ENCODE results near the gene ABHD16A. TPM values are rescaled to one million over a fixed set of nuclear protein-coding genes. Genes with fewer than 3 reads are reported as not detected.

ABHD16A gene
- polyA plus RNA-seq, 1 experiment: 53.3 TPM

DNA sequence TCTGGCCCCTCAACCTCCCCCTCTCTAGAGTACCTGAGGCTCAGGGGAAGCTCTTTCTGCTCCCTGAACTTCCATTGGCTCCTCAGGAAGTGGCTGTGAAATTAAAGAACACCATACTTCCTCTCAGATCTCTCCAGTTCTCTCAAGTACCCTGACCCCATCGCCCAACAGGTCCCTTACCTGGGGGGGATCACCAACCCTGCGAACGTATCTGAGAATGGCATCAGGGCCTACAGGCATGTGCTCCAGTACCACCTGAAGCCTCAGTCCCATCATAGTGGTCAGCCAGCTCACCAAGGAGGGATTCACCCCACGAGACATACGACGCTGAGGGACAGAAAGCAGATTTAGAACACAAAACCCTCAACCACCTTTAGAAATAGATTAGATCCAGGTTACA, 62.5 kb downstream of the ABHD16A start:
- CTCF ChIA-PET: interaction anchor here (3.6 kb wide), 1 partner anchor 11 kb away, joined by 15 read pairs; the partner anchor contains the start of gene BAG6

DNA sequence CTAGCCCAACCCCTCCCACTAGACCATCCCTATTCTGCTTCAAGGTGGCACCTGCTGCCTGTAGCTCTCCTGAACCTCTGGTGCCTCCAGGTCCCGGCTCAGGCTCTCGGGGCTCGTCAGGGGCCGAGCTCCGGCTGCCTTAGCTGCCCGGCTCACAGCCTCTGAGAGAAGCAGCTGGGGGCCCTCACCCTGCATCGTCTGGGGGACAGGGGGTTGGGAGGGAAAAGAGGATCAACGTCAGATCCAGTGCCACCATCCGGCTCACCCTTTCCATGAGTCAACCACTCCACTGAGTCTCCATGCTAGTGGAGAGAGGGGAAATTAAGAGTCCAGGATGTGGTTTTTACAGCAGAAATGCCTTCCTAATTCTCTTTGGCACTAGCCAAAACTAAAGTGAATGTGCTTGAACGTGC, 63.7 kb downstream of the ABHD16A start:
- Histone ChIP-seq H3K36me3 (ENCODE audit: control insufficient read depth, insufficient read depth, low read length) (peaks cover 52% of the 10 kb centered on the region), H3K27me3 (ENCODE audit: control insufficient read depth, insufficient read depth, low read length) (no peaks in the 10 kb centered on the region), H3K4me3 (ENCODE audit: low read depth, low read length) (no peak overlapping the region)
- TF ChIP-seq, protein P1, sequence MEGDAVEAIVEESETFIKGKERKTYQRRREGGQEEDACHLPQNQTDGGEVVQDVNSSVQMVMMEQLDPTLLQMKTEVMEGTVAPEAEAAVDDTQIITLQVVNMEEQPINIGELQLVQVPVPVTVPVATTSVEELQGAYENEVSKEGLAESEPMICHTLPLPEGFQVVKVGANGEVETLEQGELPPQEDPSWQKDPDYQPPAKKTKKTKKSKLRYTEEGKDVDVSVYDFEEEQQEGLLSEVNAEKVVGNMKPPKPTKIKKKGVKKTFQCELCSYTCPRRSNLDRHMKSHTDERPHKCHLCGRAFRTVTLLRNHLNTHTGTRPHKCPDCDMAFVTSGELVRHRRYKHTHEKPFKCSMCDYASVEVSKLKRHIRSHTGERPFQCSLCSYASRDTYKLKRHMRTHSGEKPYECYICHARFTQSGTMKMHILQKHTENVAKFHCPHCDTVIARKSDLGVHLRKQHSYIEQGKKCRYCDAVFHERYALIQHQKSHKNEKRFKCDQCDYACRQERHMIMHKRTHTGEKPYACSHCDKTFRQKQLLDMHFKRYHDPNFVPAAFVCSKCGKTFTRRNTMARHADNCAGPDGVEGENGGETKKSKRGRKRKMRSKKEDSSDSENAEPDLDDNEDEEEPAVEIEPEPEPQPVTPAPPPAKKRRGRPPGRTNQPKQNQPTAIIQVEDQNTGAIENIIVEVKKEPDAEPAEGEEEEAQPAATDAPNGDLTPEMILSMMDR (IDR thresholded peaks at IDR 0.05; ENCODE audit: insufficient read depth, low read depth, low read length): no peak
- DNase-seq (ENCODE audit: low read depth): no peak
- ChIA-PET POLR2A (no interaction called here), CTCF (interaction anchor here (0.9 to 3.6 kb wide), 3 partner anchors 10 to 92 kb away, joined by 3 to 15 read pairs (median 3); partner anchors contain the start of genes BAG6 and NFKBIL1)

More for the DNA sequence above, 62.5 kb downstream of the ABHD16A start:
- POLR2A ChIA-PET: interaction anchor here (0.5 kb wide), 1 partner anchor 62 kb away, joined by 4 read pairs; no protein-coding TSS in a partner anchor
- Histone ChIP-seq H3K4me3 (ENCODE audit: low read depth, low read length) (no peak overlapping the region), H3K27me3 (ENCODE audit: control insufficient read depth, insufficient read depth, low read length) (no peaks in the 10 kb centered on the region), H3K36me3 (ENCODE audit: control insufficient read depth, insufficient read depth, low read length) (peaks cover 52% of the 10 kb centered on the region)
- no peak for DNase-seq (ENCODE audit: low read depth)
- TF ChIP-seq, protein P1 (IDR thresholded peaks at IDR 0.05; ENCODE audit: insufficient read depth, low read depth, low read length): no peak

DNA sequence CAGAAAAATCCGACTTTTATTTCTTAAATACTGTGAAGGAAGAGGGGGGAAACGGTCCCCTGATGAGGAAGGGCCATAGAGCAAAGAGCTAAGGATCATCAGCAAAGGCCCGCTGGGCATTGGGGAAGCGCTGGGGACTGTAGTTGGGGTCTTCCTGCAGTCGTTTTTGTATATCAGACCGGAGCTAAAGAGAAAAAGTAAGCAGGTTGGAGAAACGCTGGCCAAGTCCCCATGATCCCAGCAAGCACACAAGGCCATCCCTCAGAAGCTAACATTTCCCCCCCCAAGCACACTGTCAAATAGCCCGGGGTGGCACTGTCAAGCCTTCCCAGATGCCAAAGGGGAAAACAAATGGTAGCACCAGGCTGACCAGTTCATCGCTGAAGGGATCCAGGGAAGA, 64.1 kb downstream of the ABHD16A start:
- CTCF ChIA-PET: interaction anchor here (0.9 to 3.6 kb wide), 2 partner anchors 13 to 92 kb away, joined by 3 to 15 read pairs; partner anchors contain the start of genes BAG6 and NFKBIL1
- TF ChIP-seq, protein P1 (IDR thresholded peaks at IDR 0.05; ENCODE audit: insufficient read depth, low read depth, low read length): no peak
- H3K36me3 ChIP-seq (ENCODE audit: control insufficient read depth, insufficient read depth, low read length): peaks cover 51% of the 10 kb centered on the region
- POLR2A ChIA-PET: no interaction called here
- H3K4me3 ChIP-seq (ENCODE audit: low read depth, low read length): no peak overlapping the region
- H3K27me3 ChIP-seq (ENCODE audit: control insufficient read depth, insufficient read depth, low read length): no peaks in the 10 kb centered on the region
- no peak for DNase-seq (ENCODE audit: low read depth)

Small RNA genes lying within 50 kb of the gene (small RNA-seq; reads per million reads assigned to genes)
- gene LY6G6D (ENCODE audit: insufficient read length, low read depth, low replicate concordance): not detected
- gene MIR4646 (ENCODE audit: insufficient read length, low read depth, low replicate concordance): not detected
- not detected for gene RF00019 (ENCODE audit: insufficient read length, low read depth, low replicate concordance)

Other genes with a start within 250 kb of the ABHD16A start
- 21.9 and 23.4 TPM in 2 replicates for gene MICB, start 205.2 kb downstream of the ABHD16A start, polyA plus RNA-seq (2011; rRNA removed)
- not detected in 2 replicates for gene MCCD1, start 174.4 kb downstream of the ABHD16A start, polyA plus RNA-seq (2011; rRNA removed)
- gene DDX39B, start 161.3 kb downstream of the ABHD16A start, polyA plus RNA-seq (2011; rRNA removed): 412 and 584 TPM in 2 replicates
- 2.7 and 3.6 TPM in 2 replicates for gene ATP6V1G2, start 156.7 kb downstream of the ABHD16A start, polyA plus RNA-seq (2011; rRNA removed)
- 10.8 and 13.6 TPM in 2 replicates for gene NFKBIL1, start 155.7 kb downstream of the ABHD16A start, polyA plus RNA-seq (2011; rRNA removed)
- gene LTA, start 131.0 kb downstream of the ABHD16A start, polyA plus RNA-seq (2011; rRNA removed): not detected in 2 replicates
- not detected in 2 replicates for gene TNF, start 127.8 kb downstream of the ABHD16A start, polyA plus RNA-seq (2011; rRNA removed)
- gene LTB, start 120.9 kb downstream of the ABHD16A start, polyA plus RNA-seq (2011; rRNA removed): not detected in 2 replicates
- 0.18 and 0.42 TPM in 2 replicates for gene LST1, start 117.0 kb downstream of the ABHD16A start, polyA plus RNA-seq (2011; rRNA removed)
- not detected in 2 replicates for gene NCR3, start 110.3 kb downstream of the ABHD16A start, polyA plus RNA-seq (2011; rRNA removed)
- not detected in 2 replicates for gene AIF1, start 88.1 kb downstream of the ABHD16A start, polyA plus RNA-seq (2011; rRNA removed)
- gene PRRC2A, start 82.6 kb downstream of the ABHD16A start, polyA plus RNA-seq (2011; rRNA removed): 23.8 and 47.3 TPM in 2 replicates
- gene BAG6, start 50.7 kb downstream of the ABHD16A start, polyA plus RNA-seq (2011; rRNA removed): 42.6 and 113 TPM in 2 replicates
- gene APOM, start 47.4 kb downstream of the ABHD16A start, polyA plus RNA-seq (2011; rRNA removed): 4.2 and 4.8 TPM in 2 replicates
- gene C6orf47, start 42.5 kb downstream of the ABHD16A start, polyA plus RNA-seq (2011; rRNA removed): 9.9 and 13.0 TPM in 2 replicates
- gene GPANK1, start 38.3 kb downstream of the ABHD16A start, polyA plus RNA-seq (2011; rRNA removed): 12.6 and 15.0 TPM in 2 replicates
- 83.2 and 94.9 TPM in 2 replicates for gene CSNK2B, start 37.2 kb downstream of the ABHD16A start, polyA plus RNA-seq (2011; rRNA removed)
- gene LY6G5B, start 33.3 kb downstream of the ABHD16A start, polyA plus RNA-seq (2011; rRNA removed): 6.8 and 10.8 TPM in 2 replicates
- 3.1 and 3.6 TPM in 2 replicates for gene LY6G5C, start 22.3 kb downstream of the ABHD16A start, polyA plus RNA-seq (2011; rRNA removed)
- not detected in 2 replicates for gene LY6G6F, start 3.5 kb upstream of the ABHD16A start, polyA plus RNA-seq (2011; rRNA removed)
- not detected in 2 replicates for gene LY6G6D, start 12.0 kb upstream of the ABHD16A start, polyA plus RNA-seq (2011; rRNA removed)
- gene LY6G6C, start 18.4 kb upstream of the ABHD16A start, polyA plus RNA-seq (2011; rRNA removed): not detected in 2 replicates
- gene MPIG6B, start 20.0 kb upstream of the ABHD16A start, polyA plus RNA-seq (2011; rRNA removed): not detected in 2 replicates
- 43.2 and 69.5 TPM in 2 replicates for gene DDAH2, start 26.0 kb upstream of the ABHD16A start, polyA plus RNA-seq (2011; rRNA removed)
- 820 and 866 TPM in 2 replicates for gene CLIC1, start 33.2 kb upstream of the ABHD16A start, polyA plus RNA-seq (2011; rRNA removed)
- 9.2 and 10.7 TPM in 2 replicates for gene MSH5, start 36.7 kb upstream of the ABHD16A start, polyA plus RNA-seq (2011; rRNA removed)
- 1.2 and 1.9 TPM in 2 replicates for gene SAPCD1, start 59.3 kb upstream of the ABHD16A start, polyA plus RNA-seq (2011; rRNA removed)
- 0.16 and 0.29 TPM in 2 replicates for gene VWA7, start 74.0 kb upstream of the ABHD16A start, polyA plus RNA-seq (2011; rRNA removed)
- gene VARS1, start 92.4 kb upstream of the ABHD16A start, polyA plus RNA-seq (2011; rRNA removed): 10.9 and 33.9 TPM in 2 replicates
- 40.3 and 43.5 TPM in 2 replicates for gene LSM2, start 103.6 kb upstream of the ABHD16A start, polyA plus RNA-seq (2011; rRNA removed)
- gene HSPA1L, start 112.0 kb upstream of the ABHD16A start, polyA plus RNA-seq (2011; rRNA removed): 0.90 and 0.99 TPM in 2 replicates
- 57.7 and 98.6 TPM in 2 replicates for gene HSPA1A, start 112.2 kb upstream of the ABHD16A start, polyA plus RNA-seq (2011; rRNA removed)
- gene HSPA1B, start 124.4 kb upstream of the ABHD16A start, polyA plus RNA-seq (2011; rRNA removed): 20.9 and 42.8 TPM in 2 replicates
- 32.1 and 48.1 TPM in 2 replicates for gene NEU1, start 159.5 kb upstream of the ABHD16A start, polyA plus RNA-seq (2011; rRNA removed)
- gene SLC44A4, start 175.7 kb upstream of the ABHD16A start, polyA plus RNA-seq (2011; rRNA removed): 0.07 and 0.12 TPM in 2 replicates
- gene EHMT2, start 194.4 kb upstream of the ABHD16A start, polyA plus RNA-seq (2011; rRNA removed): 19.3 and 32.8 TPM in 2 replicates
- 2.0 and 2.6 TPM in 2 replicates for gene ZBTB12, start 198.8 kb upstream of the ABHD16A start, polyA plus RNA-seq (2011; rRNA removed)
- gene C2, start 224.4 kb upstream of the ABHD16A start, polyA plus RNA-seq (2011; rRNA removed): 0.74 and 1.2 TPM in 2 replicates
- 6.7 and 7.6 TPM in 2 replicates for gene CFB, start 242.8 kb upstream of the ABHD16A start, polyA plus RNA-seq (2011; rRNA removed)

Data from BJ (cell line).